ENCODE data around the gene HIVEP3.

GRCh38 chr1:41580520-41581172 lies 338.1 kb downstream of the HIVEP3 start:
- TF ChIP-seq CTCF (conservative IDR thresholded peaks at IDR 0.05) (no peak), EZH2 (IDR thresholded peaks at IDR 0.05; ENCODE audit: low read depth) (no peak)
